Uterus (tissue), 2 donors: ENCODE data around the gene CACNA1E.

Experiments used
- CTCF ChIP-seq, 4 experiments: fragments of 200-600 bp in 2 of 4; fragments of 450-650 bp in 2 of 4; sonication (generic) in 2 of 4; IDR thresholded peaks; one replicate each; pipeline ENCODE4 v1.5.1; 2016 to 2019; ENCODE audit warnings: antibody characterized with exemption in 4 of 4, mild to moderate bottlenecking in 2 of 4, moderate library complexity in 1 of 4
- POLR2A ChIP-seq, 2 donors: fragments of 450-650 bp; IDR thresholded peaks; one replicate each; pipeline ENCODE4 v1.6.1; 2016; ENCODE audit warnings: antibody characterized with exemption in 2 of 2, mild to moderate bottlenecking in 1 of 2, moderate library complexity in 1 of 2

- TF ChIP-seq CTCF (IDR thresholded peaks at IDR 0.05) (no peak), POLR2A (IDR thresholded peaks at IDR 0.05) (no peak)
Observed at GRCh38 chr1:181594553-181594952, 111.2 kb downstream of the CACNA1E start.
